ENCODE data around the gene LIMS2.

Gene LIMS2

DNA sequence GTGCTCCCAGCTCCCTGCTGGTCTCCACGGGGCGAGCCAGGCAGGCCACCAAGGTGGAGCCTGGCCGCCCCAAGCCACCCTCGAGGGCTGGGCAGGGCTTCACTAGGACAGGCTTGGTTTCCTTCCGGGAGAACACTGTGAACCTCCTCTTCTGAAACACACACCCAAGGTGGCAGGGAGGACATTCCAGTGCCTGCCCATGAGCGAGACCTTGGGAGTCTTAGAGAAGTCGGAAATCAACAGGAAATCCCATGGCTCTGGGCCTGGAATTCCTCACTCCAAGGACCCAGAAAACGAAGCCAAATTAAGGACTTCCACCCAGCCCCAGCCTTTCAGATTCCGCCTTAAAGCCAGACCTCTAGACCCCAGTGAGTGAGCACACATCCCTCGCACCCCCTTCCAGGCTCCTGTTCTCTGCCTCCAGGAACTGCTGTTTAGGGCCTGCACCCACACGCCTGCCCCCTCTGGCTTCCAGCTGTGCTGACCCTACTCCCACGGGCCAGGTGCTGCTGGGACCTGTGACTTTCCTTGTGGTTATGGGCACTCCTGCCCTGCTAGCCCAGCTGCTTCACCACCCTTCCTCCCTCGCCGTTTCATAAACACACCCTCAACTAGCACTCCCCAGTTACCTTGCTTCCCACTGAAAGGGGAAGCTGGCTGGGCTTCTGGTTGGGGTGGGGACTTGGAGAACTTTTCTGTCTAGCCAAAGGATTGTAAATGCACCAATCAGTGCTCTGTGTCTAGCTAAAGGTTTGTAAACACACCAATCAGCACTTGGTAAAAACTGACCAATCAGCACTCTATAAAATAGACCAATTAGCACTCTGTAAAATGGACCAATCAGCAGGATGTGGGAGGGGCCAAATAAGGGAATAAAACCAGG, 15.7 kb downstream of the LIMS2 start:
- no peak for DNase-seq (ENCODE audit: low spot score)

DNA sequence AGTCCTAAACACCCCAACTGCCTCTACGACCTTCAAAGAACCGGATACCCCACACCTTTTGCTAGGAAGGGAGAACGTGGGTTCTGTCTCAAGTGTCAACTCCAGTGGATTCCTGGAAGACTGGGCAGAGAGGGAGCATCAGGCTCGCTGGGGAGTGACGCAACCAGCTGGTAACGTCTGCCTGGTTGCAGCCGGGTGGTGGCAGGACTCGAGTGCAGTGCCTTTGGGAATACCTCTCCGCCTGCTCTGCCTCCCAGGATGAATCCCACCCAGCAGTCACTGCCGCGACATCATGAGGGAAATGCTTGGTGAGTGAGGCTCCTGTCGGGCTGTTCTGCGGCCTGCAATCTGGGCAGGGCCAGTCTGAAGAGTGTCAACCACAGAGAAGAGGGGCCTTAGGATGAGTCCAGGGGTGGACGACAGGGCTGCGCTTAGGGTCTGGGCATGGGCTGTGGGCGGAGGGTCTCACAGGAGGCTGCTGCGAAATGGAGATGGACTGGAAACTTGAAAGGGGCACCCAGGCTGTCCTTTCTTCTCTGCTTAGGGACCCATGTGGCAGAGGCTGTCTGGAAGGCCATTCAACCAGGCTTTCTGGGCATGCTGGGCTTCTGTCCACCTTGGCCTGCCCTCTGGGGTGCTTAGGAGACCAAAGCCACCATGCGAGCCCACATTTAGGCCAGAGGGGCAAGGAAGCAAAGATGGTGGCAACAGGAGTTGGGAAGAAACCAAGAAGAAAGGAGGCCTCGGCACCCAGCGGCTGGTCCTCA, 16.5 kb downstream of the LIMS2 start:
- no peak for DNase-seq (ENCODE audit: low spot score)

DNA sequence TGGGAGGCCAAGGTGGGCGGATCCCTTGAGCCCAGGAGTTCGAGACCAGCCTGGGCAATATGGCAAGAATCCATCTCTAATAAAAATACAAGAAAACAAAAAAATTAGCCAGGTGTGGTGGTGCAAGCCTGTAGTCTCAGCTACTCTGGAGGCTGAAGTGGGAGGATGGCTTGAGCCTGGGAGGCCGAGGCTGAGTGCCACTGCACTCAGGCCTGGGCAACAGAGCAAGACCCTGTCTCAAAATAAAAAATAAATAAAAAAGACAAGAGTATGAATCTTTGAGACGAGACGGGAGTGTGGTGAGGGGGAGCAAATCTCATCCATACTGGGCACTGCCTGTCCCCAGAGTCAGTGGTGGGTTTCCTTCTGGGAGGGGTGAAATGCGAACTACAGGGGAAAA, 17.2 kb downstream of the LIMS2 start:
- no peak for DNase-seq (ENCODE audit: low spot score)

GRCh38 chr2:127657232-127657595, 18.1 kb downstream of the LIMS2 start:
- no peak for DNase-seq (ENCODE audit: low spot score)

- no peak for DNase-seq (ENCODE audit: low spot score)
These were observed 18.6 kb downstream of the LIMS2 start for GRCh38 chr2:127656569-127657231.

DNA sequence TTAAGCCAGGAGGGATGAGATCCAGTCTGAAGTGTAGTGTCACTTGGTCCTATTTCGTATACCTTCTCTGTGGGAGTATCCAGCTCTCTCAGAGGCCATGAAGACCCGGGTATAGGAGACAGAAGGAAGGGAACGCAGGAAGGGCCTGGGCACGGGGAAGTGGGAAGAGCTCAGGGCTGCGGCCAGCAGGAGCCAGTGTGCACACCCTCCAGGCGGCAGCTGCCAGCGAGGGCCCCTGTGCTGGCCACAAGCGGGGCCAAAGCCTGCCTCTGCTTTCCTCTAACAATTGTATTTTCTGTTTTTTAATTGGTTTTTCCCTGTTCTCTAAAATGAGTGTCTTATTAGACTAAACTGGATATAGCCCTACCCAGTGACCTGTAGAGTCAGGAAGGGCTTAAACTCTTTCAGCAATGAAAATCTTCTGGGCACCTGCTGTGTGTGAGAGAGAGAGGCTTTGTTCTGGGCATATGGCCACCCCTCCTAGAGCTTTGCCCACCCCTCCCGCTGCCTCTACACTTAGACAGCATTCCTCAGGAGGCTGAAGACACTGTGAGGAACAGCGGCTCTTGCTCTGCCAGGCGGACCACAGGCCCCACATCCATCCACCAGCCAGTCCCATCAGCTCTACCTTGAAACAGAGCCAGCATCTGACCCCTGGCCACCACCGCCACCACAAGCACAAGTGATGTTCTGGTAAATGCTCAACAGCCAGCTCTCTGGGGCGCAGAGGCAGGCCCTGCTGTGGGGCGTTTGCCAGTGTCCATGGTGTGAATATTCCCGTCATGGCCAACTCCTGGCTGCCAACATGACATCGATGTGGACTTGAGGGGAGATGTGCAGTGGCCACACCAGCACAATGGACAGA, 19.9 kb downstream of the LIMS2 start:
- DNase-seq (ENCODE audit: low spot score), result no peak

DNA sequence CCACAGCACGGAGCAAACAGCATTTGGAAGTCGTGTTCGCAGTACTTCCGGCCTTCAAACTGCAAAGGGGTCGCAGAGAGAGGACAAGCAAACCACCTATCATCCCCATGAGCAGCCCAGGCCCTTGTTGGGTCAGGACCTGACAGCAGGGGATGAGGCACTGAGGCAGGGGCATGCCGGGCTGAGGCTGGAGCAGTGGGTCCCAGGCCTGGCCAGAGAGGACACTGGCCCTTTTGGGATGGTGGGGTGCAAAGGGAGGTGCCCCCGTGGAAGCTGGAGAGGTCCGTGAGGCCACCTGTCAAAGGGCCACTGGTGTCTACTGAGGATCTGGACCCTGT, 20.5 kb downstream of the LIMS2 start:
- DNase-seq (ENCODE audit: low spot score), result no peak

DNA sequence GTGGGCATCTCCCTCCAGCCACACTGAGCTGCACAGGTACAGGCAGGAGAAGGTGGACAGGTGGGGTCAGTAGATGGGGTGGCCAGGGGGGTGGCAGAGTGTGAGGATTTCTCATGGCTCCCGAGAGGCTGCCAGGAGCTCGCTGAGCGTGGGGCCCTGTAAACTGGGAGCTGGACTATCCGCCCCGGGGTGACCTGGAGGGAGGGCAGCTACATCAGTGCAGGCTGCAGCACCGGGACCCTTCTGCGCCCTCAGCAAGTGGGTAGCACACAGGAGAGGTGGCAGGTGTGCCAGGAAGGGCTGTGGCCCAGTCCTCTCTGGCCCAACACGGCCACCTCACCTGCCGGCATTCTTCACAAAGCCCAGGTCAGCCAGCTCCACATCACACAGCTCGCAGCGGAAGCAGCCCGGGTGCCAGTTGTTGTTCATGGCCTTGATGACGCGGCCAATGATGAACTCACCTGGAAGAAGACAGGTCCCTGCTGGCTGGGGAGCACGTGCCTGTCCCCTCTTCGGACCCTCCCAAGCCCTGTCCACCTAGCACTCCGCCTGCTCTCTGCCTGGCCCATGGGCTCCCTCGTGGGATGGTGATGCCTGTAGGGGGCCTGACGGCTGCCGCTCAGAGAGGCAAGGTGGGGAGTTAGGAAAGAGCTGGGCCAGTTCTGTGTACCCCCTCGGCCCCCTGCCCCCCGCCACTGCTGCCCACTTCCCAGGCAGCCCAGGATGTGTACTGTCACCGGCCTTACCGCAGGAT, 21.1 kb downstream of the LIMS2 start:
- DNase-seq (ENCODE audit: low spot score), result no peak

GRCh38 chr2:127653421-127654083, 21.8 kb downstream of the LIMS2 start:
- no peak for DNase-seq (ENCODE audit: low spot score)

DNA sequence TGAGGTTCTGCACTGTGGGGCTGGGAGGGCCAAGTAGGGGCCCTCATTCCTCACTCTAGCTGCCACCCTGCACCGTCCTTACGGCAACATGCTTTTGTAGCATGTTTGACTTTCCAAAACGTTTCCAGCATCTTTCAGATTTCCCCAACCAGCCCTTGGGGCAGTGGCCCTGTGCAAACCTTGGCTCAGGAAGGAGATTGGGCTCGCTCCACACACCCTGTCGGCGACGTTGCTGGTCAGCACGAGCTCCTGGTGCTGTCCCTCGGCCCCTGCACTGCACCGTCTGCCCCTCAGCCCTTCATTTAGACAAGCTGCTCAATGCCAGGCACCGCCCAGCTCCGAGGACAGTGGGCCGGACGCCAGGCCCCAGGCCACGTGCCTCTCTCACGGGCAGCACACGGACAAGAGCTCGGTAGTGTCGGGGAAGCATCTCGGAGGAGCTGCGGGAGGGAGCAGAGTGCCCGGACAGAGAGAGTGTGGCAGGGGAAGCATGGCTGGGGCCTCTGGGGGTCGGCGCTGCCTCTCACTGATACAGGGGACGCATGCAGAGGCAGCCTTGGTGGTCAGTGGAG, 22.5 kb downstream of the LIMS2 start:
- DNase-seq (ENCODE audit: low spot score), result no peak

- peak; percentile 78 for DNase-seq (ENCODE audit: low spot score)
These were observed 23.3 kb downstream of the LIMS2 start for GRCh38 chr2:127651971-127652550.

GRCh38 chr2:127651381-127651809, 23.9 kb downstream of the LIMS2 start:
- no peak for DNase-seq (ENCODE audit: low spot score)

DNA sequence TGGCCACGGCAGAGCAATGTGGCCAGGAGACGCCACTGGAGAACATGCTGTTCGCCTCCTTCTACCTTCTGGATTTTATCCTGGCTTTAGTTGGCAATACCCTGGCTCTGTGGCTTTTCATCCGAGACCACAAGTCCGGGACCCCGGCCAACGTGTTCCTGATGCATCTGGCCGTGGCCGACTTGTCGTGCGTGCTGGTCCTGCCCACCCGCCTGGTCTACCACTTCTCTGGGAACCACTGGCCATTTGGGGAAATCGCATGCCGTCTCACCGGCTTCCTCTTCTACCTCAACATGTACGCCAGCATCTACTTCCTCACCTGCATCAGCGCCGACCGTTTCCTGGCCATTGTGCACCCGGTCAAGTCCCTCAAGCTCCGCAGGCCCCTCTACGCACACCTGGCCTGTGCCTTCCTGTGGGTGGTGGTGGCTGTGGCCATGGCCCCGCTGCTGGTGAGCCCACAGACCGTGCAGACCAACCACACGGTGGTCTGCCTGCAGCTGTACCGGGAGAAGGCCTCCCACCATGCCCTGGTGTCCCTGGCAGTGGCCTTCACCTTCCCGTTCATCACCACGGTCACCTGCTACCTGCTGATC, 24.4 kb downstream of the LIMS2 start:
- no peak for DNase-seq (ENCODE audit: low spot score)

DNA sequence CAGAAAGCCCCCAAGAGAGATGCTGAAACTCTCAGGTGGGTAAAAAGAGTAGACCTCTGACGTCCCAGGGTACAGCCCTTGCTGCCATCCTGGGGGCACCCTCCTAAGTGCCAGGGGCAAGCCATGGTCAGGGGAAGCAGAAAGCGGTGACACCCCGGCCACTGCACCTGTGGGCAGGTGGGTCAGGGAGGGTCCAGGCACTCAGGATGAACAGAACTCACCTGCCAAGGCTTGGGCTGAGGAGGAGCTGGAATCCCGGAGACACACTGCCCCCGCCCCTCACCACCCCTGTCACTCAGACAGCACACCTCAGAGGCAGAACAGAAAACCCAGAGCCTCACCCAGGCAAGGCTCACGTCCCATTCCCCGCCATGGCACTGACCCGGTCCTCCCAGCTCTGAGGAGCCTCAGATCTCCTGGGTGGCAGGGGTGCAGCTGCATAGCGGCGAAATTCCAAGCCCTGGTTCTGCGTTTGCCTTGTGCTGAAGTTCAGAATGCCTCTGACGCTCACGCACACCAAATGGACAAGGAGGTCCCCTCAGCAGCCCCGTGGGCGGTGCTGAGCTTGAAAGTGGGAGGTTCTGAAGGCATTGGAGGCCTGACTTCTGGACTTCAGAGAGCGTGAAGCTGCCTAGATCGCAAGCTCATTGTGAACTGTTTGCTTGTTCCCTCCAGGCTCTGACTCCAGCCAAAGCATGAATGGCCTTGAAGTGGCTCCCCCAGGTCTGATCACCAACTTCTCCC, 25.1 kb downstream of the LIMS2 start:
- no peak for DNase-seq (ENCODE audit: low spot score)

DNA sequence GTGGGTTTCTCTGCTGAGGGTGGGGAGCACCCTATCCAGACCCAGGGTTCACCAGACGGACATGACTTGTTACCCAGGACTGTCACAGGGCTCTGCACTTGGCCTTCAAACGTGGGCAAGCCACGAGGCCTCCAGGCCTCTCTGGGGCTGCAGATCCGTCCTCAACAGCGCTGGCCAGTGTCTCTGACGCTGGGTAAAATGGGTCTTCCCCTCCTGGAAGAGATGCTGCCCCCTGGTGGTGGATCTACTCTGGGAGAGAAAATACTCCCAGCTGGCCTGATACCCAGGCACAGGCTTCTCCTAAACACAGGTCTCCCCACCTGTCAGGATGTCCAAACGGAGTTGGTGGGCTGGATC, 25.7 kb downstream of the LIMS2 start:
- DNase-seq (ENCODE audit: low spot score), result peak; percentile 81

GRCh38 chr2:127649100-127649611, 26.2 kb downstream of the LIMS2 start:
- no peak for DNase-seq (ENCODE audit: low spot score)

DNA sequence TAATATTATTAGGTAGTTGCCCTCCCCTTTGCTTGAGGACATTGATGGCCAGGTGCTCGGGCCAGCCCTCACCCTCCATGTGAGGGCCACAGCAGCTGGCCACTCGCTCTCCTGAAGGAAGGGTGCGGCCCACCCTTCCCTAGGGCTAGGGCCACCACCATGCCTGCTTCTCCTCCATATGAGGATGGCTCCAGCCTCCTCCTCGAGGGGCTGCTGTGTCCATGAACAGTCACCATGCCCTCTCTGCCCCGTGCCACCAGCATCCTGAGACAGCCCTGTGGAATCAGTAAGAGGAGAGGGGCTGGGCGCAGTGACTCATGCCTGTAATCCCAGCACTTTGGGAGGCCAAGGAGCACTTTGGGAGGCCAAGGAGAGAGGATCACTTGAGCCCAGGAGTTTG, 27.0 kb downstream of the LIMS2 start:
- DNase-seq (ENCODE audit: low spot score), result no peak
